Measurements from ENCODE around the gene SYNPO2. TPM values are rescaled to one million over a fixed set of nuclear protein-coding genes. Genes with fewer than 3 reads are reported as not detected.

SYNPO2 gene
- polyA plus RNA-seq, 1 donor (not counting 4 experiments of a cell fraction or from before 2014, with no cell fraction given): 0.34 TPM

DNA sequence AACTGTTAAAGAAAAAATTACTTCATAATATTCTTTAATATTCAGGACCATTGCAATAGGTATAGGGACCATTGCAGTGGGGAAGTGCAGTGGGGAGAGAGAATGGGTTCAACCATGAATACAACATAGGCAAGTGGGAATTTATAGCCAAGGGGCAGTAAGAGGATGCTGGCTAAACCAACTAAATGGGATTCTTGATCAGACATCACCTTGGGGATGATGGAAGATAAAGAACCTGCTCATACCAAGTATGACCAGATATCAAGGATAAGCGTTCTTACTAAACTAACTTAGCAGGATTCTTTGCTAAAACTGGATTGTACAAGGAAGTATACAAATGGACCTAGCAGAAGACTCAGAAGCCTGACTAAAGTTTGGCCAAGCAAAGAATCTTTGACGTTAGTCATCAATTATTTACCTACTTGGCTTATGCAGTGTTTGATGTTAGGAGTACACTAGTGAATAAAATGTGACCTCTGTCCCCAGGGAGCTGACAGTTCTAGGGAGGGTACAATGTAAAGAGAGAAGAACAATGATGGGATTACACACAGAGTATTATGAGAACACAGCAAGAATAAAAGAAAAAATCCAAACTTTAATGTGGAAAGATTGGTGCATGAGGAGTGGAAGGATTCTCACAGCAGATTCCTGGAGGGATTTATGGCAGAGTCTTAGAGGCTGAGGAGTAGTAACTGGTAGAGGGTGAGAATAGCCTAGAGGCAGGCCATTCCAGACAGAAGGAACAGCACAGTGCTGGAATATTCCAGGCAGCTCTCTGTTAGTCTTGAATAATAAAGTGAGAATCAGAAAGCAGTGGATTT is 192.3 kb downstream of the SYNPO2 start:
- H3K4me1 ChIP-seq (ENCODE audit: control insufficient read depth, extremely low read depth, insufficient read depth, low read length): no peaks in the 10 kb centered on the region
- no peaks in the 10 kb centered on the region for H3K79me2 ChIP-seq (ENCODE audit: control insufficient read depth, insufficient read depth, low read length)
- no peak overlapping the region for H3K4me3 ChIP-seq (ENCODE audit: control insufficient read depth in 2 of 3, extremely low read depth in 1 of 3, insufficient read depth in 2 of 3, low read depth in 1 of 3, low read length in 3 of 3)
- no peaks in the 10 kb centered on the region for H3K36me3 ChIP-seq (ENCODE audit: control insufficient read depth in 2 of 2, extremely low read depth in 1 of 2, insufficient read depth in 2 of 2, low read length in 2 of 2)
- H3K27ac ChIP-seq (ENCODE audit: control insufficient read depth, insufficient read depth, low read length): no peak overlapping the region
- dilution Hi-C loops (cut with MboI; ENCODE audit: extremely low pct_ligation_motif_present, low sequenced_read_pairs): no loop called here
- DNase-seq (ENCODE audit: low read depth, low spot score) (no peak), FAIRE-seq (peak; percentile 32)
- no peaks in the 10 kb centered on the region for H3K9me1 ChIP-seq (ENCODE audit: control insufficient read depth, extremely low read depth, insufficient read depth, low read length)
- H3K9me3 ChIP-seq (ENCODE audit: control insufficient read depth, low read depth, low read length): no peaks in the 10 kb centered on the region
- H3K4me2 ChIP-seq (ENCODE audit: control insufficient read depth, extremely low read depth, insufficient read depth, low read depth, low read length): no peak overlapping the region
- no peaks in the 10 kb centered on the region for H3K27me3 ChIP-seq (ENCODE audit: control insufficient read depth, extremely low read depth, insufficient read depth, low read length)
- no peak overlapping the region for H3K9ac ChIP-seq (ENCODE audit: control insufficient read depth, extremely low read depth, insufficient read depth, low read length)
- H4K20me1 ChIP-seq (ENCODE audit: control insufficient read depth, extremely low read depth, insufficient read depth, low read length): no peaks in the 10 kb centered on the region
- no peak overlapping the region for H2AFZ ChIP-seq (ENCODE audit: control insufficient read depth, low read length)
- TF ChIP-seq EZH2 (IDR thresholded peaks at IDR 0.05; ENCODE audit: low read length): no peak
- TF ChIP-seq CTCF (optimal IDR thresholded peaks at IDR 0.05 in 1 of 3, IDR thresholded peaks at IDR 0.05 in 1 of 3, conservative IDR thresholded peaks at IDR 0.05 in 1 of 3; ENCODE audit: extremely low read depth in 1 of 3, insufficient read depth in 2 of 3, low read length in 3 of 3): no peak

GRCh38 chr4:119081542-119081859 is 192.8 kb downstream of the SYNPO2 start:
- no peaks in the 10 kb centered on the region for H3K4me1 ChIP-seq (ENCODE audit: control insufficient read depth, extremely low read depth, insufficient read depth, low read length)
- FAIRE-seq (no peak), DNase-seq (ENCODE audit: low read depth, low spot score) (no peak)
- H3K36me3 ChIP-seq (ENCODE audit: control insufficient read depth in 2 of 2, extremely low read depth in 1 of 2, insufficient read depth in 2 of 2, low read length in 2 of 2): no peaks in the 10 kb centered on the region
- no peaks in the 10 kb centered on the region for H3K9me3 ChIP-seq (ENCODE audit: control insufficient read depth, low read depth, low read length)
- no peak overlapping the region for H2AFZ ChIP-seq (ENCODE audit: control insufficient read depth, low read length)
- H3K79me2 ChIP-seq (ENCODE audit: control insufficient read depth, insufficient read depth, low read length): no peaks in the 10 kb centered on the region
- no peaks in the 10 kb centered on the region for H3K9me1 ChIP-seq (ENCODE audit: control insufficient read depth, extremely low read depth, insufficient read depth, low read length)
- H3K27me3 ChIP-seq (ENCODE audit: control insufficient read depth, extremely low read depth, insufficient read depth, low read length): no peaks in the 10 kb centered on the region
- no peak overlapping the region for H3K9ac ChIP-seq (ENCODE audit: control insufficient read depth, extremely low read depth, insufficient read depth, low read length)
- TF ChIP-seq EZH2 (IDR thresholded peaks at IDR 0.05; ENCODE audit: low read length): no peak
- dilution Hi-C loops (cut with MboI; ENCODE audit: extremely low pct_ligation_motif_present, low sequenced_read_pairs): no loop called here
- H3K27ac ChIP-seq (ENCODE audit: control insufficient read depth, insufficient read depth, low read length): no peak overlapping the region
- no peaks in the 10 kb centered on the region for H4K20me1 ChIP-seq (ENCODE audit: control insufficient read depth, extremely low read depth, insufficient read depth, low read length)
- no peak overlapping the region for H3K4me3 ChIP-seq (ENCODE audit: control insufficient read depth in 2 of 3, extremely low read depth in 1 of 3, insufficient read depth in 2 of 3, low read depth in 1 of 3, low read length in 3 of 3)
- H3K4me2 ChIP-seq (ENCODE audit: control insufficient read depth, extremely low read depth, insufficient read depth, low read depth, low read length): no peak overlapping the region

DNA sequence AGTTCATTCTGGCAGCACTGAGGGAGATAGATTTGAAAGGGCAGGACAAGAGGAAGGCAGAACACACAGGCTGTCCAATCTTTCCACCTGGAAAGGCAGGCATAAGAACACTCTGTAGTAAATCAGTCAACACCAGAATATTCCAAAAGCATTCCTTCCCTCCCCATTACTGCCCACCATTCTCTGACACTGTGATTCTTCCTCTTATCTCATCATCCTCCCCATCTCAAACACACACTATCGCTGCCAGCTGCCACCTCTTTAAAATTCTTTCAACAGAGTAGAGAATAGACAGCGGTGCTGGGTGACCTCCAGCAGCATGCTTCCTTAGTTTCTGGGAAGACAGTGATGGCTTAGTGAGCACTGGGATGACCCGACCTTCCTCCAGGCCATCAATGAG is 193.3 kb downstream of the SYNPO2 start:
- H3K79me2 ChIP-seq (ENCODE audit: control insufficient read depth, insufficient read depth, low read length): no peaks in the 10 kb centered on the region
- no peak overlapping the region for H3K27ac ChIP-seq (ENCODE audit: control insufficient read depth, insufficient read depth, low read length)
- no peaks in the 10 kb centered on the region for H3K27me3 ChIP-seq (ENCODE audit: control insufficient read depth, extremely low read depth, insufficient read depth, low read length)
- H3K4me2 ChIP-seq (ENCODE audit: control insufficient read depth, extremely low read depth, insufficient read depth, low read depth, low read length): no peak overlapping the region
- H3K4me1 ChIP-seq (ENCODE audit: control insufficient read depth, extremely low read depth, insufficient read depth, low read length): no peaks in the 10 kb centered on the region
- dilution Hi-C loops (cut with MboI; ENCODE audit: extremely low pct_ligation_motif_present, low sequenced_read_pairs): no loop called here
- no peak overlapping the region for H3K9ac ChIP-seq (ENCODE audit: control insufficient read depth, extremely low read depth, insufficient read depth, low read length)
- H3K4me3 ChIP-seq (ENCODE audit: control insufficient read depth in 2 of 3, extremely low read depth in 1 of 3, insufficient read depth in 2 of 3, low read depth in 1 of 3, low read length in 3 of 3): no peak overlapping the region
- no peaks in the 10 kb centered on the region for H3K9me3 ChIP-seq (ENCODE audit: control insufficient read depth, low read depth, low read length)
- H4K20me1 ChIP-seq (ENCODE audit: control insufficient read depth, extremely low read depth, insufficient read depth, low read length): no peaks in the 10 kb centered on the region
- DNase-seq (ENCODE audit: low read depth, low spot score): no peak
- H2AFZ ChIP-seq (ENCODE audit: control insufficient read depth, low read length): no peak overlapping the region
- FAIRE-seq: no peak
- H3K9me1 ChIP-seq (ENCODE audit: control insufficient read depth, extremely low read depth, insufficient read depth, low read length): no peaks in the 10 kb centered on the region
- TF ChIP-seq CTCF (optimal IDR thresholded peaks at IDR 0.05 in 1 of 3, IDR thresholded peaks at IDR 0.05 in 1 of 3, conservative IDR thresholded peaks at IDR 0.05 in 1 of 3; ENCODE audit: extremely low read depth in 1 of 3, insufficient read depth in 2 of 3, low read length in 3 of 3) (no peak), EZH2 (IDR thresholded peaks at IDR 0.05; ENCODE audit: low read length) (no peak)
- no peaks in the 10 kb centered on the region for H3K36me3 ChIP-seq (ENCODE audit: control insufficient read depth in 2 of 2, extremely low read depth in 1 of 2, insufficient read depth in 2 of 2, low read length in 2 of 2)
